ENCODE results near the gene CFAP97.
A peak's percentile ranks its signal among the peaks of the same experiment; 100 is the strongest.

CFAP97 gene

DNA sequence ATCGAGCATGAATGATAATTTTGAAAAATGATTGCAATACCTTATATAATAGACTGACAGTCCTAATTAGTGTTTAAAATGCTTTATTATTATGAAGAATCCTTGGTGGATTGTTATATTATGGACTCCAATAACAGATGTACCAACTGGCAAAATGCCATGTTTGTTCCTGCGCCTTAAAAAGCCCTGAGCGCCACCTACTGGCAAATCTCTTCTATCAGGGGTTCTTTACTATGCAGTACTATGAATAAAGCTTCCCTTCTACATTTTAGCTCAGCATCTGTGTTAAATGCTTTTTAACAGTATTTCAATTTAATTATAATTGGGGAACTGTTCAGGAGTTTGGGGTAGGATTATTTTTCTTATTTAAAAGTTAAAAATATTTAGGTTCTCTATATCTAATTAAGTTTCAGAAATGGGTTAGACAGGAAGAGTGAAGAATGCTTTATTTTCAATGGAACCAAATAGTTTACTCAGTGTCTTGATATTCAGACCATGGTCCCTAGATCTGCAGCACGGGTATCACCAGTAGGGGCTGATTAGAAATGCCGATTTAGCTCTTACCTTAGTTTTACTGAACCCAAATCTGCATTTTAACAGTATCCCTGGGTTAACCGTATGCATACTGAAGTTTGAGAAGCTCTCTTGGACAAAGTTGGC, 20.0 kb downstream of the CFAP97 start:
- H3K27ac ChIP-seq (ENCODE audit: insufficient read depth, low read length, poor library complexity, severe bottlenecking), result no peak overlapping the region
- H3K4me3 ChIP-seq (ENCODE audit: insufficient read depth, low read depth, low read length, poor library complexity, severe bottlenecking), result no peak overlapping the region
- no peaks in the 10 kb centered on the region for H3K27me3 ChIP-seq (replicated peaks; ENCODE audit: control insufficient read depth, insufficient read depth, low read length, poor library complexity, severe bottlenecking)
- peak; percentile 38 to 66 (median 45) for DNase-seq
- H3K36me3 ChIP-seq (ENCODE audit: control insufficient read depth, insufficient read depth, low read length), result peaks cover 2% of the 10 kb centered on the region
- H3K4me1 ChIP-seq (ENCODE audit: control insufficient read depth, insufficient read depth, low read length, poor library complexity, severe bottlenecking), result no peaks in the 10 kb centered on the region
- no peaks in the 10 kb centered on the region for H3K9me3 ChIP-seq (ENCODE audit: control insufficient read depth, low read length)

DNA sequence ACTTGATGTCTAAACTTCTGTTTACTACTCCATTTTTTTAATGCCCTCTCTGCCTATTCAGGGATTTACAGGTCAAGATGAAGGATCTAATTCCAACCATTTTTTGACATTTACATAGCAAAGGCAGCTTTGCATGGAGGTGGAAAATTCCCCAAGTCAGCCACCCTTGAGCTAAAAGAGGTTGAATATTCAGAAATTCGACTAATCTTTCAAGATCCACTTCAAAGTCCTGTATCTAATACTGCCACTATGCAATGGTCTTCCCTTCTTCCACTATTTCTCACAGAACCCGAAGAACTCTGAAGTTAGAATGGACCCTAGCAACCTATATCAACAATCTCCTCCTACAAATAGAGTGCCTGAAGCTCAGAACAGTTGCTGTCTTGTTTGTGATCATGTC, 21.6 kb downstream of the CFAP97 start:
- no peak for DNase-seq
- Histone ChIP-seq H3K27me3 (replicated peaks; ENCODE audit: control insufficient read depth, insufficient read depth, low read length, poor library complexity, severe bottlenecking) (no peaks in the 10 kb centered on the region), H3K27ac (ENCODE audit: insufficient read depth, low read length, poor library complexity, severe bottlenecking) (no peak overlapping the region), H3K9me3 (ENCODE audit: control insufficient read depth, low read length) (no peaks in the 10 kb centered on the region), H3K4me3 (ENCODE audit: insufficient read depth, low read depth, low read length, poor library complexity, severe bottlenecking) (no peak overlapping the region), H3K36me3 (ENCODE audit: control insufficient read depth, insufficient read depth, low read length) (no peaks in the 10 kb centered on the region), H3K4me1 (ENCODE audit: control insufficient read depth, insufficient read depth, low read length, poor library complexity, severe bottlenecking) (no peaks in the 10 kb centered on the region)

DNA sequence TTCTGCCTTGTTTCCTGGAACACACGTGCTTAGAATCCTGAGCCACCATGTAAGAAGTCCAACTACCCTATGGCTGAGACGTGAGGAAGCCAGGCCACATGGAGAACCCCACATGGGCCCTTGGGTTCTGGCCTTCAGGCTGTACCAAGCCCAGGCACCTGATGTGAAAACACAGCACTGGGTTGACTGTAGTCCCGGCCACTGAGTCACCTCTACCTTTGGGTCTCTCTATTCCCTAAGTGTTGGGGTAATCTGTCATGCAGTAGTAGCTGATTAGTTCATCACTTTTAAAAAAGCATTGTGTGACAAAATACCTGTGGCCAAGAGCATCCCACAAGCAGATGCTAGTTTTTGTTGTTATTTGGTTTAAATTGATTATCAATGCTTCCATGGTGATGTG, 24.3 kb downstream of the CFAP97 start:
- DNase-seq, result no peak
- no peaks in the 10 kb centered on the region for H3K4me1 ChIP-seq (ENCODE audit: control insufficient read depth, insufficient read depth, low read length, poor library complexity, severe bottlenecking)
- H3K27ac ChIP-seq (ENCODE audit: insufficient read depth, low read length, poor library complexity, severe bottlenecking), result no peak overlapping the region
- H3K9me3 ChIP-seq (ENCODE audit: control insufficient read depth, low read length), result no peaks in the 10 kb centered on the region
- H3K27me3 ChIP-seq (replicated peaks; ENCODE audit: control insufficient read depth, insufficient read depth, low read length, poor library complexity, severe bottlenecking), result no peaks in the 10 kb centered on the region
- no peak overlapping the region for H3K4me3 ChIP-seq (ENCODE audit: insufficient read depth, low read depth, low read length, poor library complexity, severe bottlenecking)
- H3K36me3 ChIP-seq (ENCODE audit: control insufficient read depth, insufficient read depth, low read length), result peaks cover 12% of the 10 kb centered on the region

DNA sequence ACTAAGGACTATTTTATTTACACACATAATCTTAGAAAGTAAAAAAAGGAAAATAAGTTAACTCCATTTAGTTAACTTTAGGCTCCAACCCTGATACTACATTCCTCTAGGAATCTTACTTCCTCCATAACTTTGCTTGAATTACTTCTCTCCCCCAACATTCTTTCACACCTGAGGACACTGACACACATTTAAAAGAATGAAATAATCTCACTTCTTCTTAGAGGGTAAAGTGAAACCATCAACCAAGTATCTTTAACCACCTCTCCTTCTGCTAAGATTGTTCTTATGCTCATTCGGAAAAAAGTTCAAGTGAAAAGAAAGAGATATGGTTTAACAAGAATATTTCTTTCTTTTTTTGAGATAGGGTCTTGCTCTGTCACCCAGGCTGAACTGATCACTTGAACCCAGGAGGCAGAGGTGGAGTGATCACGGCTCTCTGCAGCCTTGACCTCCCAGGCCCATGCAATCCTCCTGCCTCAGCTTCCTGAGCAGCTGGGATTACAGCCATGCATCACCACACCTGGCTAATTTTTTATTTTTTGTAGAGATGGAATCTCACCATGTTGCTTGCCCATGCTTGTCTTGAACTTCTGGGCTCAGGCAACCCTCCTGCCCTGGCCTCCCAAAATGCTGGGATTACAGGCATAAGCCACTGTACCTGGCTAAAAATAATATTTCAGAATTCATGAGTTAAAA, 32.3 kb downstream of the CFAP97 start:
- Histone ChIP-seq H3K9me3 (ENCODE audit: control insufficient read depth, low read length) (no peaks in the 10 kb centered on the region), H3K4me3 (ENCODE audit: insufficient read depth, low read depth, low read length, poor library complexity, severe bottlenecking) (no peak overlapping the region), H3K27me3 (replicated peaks; ENCODE audit: control insufficient read depth, insufficient read depth, low read length, poor library complexity, severe bottlenecking) (no peaks in the 10 kb centered on the region), H3K27ac (ENCODE audit: insufficient read depth, low read length, poor library complexity, severe bottlenecking) (no peak overlapping the region), H3K36me3 (ENCODE audit: control insufficient read depth, insufficient read depth, low read length) (peaks cover 25% of the 10 kb centered on the region), H3K4me1 (ENCODE audit: control insufficient read depth, insufficient read depth, low read length, poor library complexity, severe bottlenecking) (no peaks in the 10 kb centered on the region)
- DNase-seq, result no peak

DNA sequence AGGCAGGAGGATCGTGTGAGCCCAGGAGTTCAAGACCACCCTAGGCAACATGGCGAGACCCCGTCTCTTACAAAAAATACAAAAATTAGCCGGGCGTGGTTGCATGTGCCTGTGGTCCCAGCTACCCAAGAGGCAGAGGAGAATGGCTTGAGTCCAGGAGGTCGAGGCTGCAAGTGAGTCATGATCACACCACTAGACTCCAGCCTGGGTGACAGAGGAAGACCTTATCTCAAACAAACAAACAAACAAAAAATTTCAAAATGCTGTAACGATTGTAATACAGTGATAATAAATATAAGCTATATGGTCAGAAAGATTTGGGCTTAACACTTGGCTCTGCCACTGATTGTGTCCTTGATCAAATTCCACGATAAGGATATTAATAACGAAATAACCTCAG, 36.6 kb downstream of the CFAP97 start:
- no peak overlapping the region for H3K4me3 ChIP-seq (ENCODE audit: insufficient read depth, low read depth, low read length, poor library complexity, severe bottlenecking)
- peaks cover 15% of the 10 kb centered on the region for H3K4me1 ChIP-seq (ENCODE audit: control insufficient read depth, insufficient read depth, low read length, poor library complexity, severe bottlenecking)
- DNase-seq, result no peak
- H3K36me3 ChIP-seq (ENCODE audit: control insufficient read depth, insufficient read depth, low read length), result peaks cover 19% of the 10 kb centered on the region
- H3K27me3 ChIP-seq (replicated peaks; ENCODE audit: control insufficient read depth, insufficient read depth, low read length, poor library complexity, severe bottlenecking), result no peaks in the 10 kb centered on the region
- H3K9me3 ChIP-seq (ENCODE audit: control insufficient read depth, low read length), result no peaks in the 10 kb centered on the region
- no peak overlapping the region for H3K27ac ChIP-seq (ENCODE audit: insufficient read depth, low read length, poor library complexity, severe bottlenecking)

DNA sequence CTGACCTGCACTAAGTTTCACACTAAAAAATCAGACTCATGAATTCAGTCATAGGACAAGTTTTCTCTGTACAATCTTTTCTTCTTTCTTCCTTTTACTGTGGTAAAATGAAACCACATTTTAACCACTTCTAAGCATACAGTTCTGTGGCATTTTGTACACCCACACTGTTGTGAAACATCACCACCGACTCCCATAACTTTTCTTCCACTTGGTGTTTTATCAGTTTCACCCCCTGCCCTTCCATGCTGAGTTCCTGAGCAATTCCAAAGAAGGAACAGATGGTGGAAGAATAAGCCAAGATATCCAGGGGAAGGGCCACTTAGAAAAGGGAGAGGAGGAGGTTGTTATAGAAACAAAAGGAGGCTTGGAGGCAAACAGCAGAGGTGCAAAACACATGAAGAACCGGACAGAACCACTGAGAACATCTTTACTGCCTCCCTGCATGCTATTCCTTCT, 38.2 kb downstream of the CFAP97 start:
- H3K9me3 ChIP-seq (ENCODE audit: control insufficient read depth, low read length), result no peaks in the 10 kb centered on the region
- peaks cover 15% of the 10 kb centered on the region for H3K4me1 ChIP-seq (ENCODE audit: control insufficient read depth, insufficient read depth, low read length, poor library complexity, severe bottlenecking)
- no peak overlapping the region for H3K27ac ChIP-seq (ENCODE audit: insufficient read depth, low read length, poor library complexity, severe bottlenecking)
- no peak overlapping the region for H3K4me3 ChIP-seq (ENCODE audit: insufficient read depth, low read depth, low read length, poor library complexity, severe bottlenecking)
- peaks cover 27% of the 10 kb centered on the region for H3K36me3 ChIP-seq (ENCODE audit: control insufficient read depth, insufficient read depth, low read length)
- H3K27me3 ChIP-seq (replicated peaks; ENCODE audit: control insufficient read depth, insufficient read depth, low read length, poor library complexity, severe bottlenecking), result no peaks in the 10 kb centered on the region
- no peak for DNase-seq

DNA sequence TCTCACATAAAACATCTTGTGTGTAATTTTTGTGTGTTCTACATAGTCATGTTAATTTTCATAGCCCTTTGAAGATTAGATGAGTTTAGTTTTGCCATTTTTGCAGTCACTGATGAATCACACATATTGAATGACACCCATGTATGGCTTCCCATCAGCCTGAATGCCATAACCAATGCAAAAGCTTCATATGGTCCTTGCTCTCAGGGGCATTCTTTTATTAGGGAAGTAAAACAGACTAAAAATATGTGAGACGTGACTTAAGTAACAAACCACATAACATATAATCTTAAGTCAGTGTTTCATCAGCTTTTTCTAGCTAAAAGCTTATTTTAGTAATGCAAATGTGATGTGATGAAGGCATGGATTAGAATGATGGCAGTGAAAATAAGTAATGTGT, 52.5 kb downstream of the CFAP97 start:
- Histone ChIP-seq H3K27ac (ENCODE audit: insufficient read depth, low read length, poor library complexity, severe bottlenecking) (no peak overlapping the region), H3K36me3 (ENCODE audit: control insufficient read depth, insufficient read depth, low read length) (no peaks in the 10 kb centered on the region), H3K9me3 (ENCODE audit: control insufficient read depth, low read length) (no peaks in the 10 kb centered on the region), H3K27me3 (replicated peaks; ENCODE audit: control insufficient read depth, insufficient read depth, low read length, poor library complexity, severe bottlenecking) (no peaks in the 10 kb centered on the region), H3K4me3 (ENCODE audit: insufficient read depth, low read depth, low read length, poor library complexity, severe bottlenecking) (no peak overlapping the region), H3K4me1 (ENCODE audit: control insufficient read depth, insufficient read depth, low read length, poor library complexity, severe bottlenecking) (no peaks in the 10 kb centered on the region)
- no peak for DNase-seq

DNA sequence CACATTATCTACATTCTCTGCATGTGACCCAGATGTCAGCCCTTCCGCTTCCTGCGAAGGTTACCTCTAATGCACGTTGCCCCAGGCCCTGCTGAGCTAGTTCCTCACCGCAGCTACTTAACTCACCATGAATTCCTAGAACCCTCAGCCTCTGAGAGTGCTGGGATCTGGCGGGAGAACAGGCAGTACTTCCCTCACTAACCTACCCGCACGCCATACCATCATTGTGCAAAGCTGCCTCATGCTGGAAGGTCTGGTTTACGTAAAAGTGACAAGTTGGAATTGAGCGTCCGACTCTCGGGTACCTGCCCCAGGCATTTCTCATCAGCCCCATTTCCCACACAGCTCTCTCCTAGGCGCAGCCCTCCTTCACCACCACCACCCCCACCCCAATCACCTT, 54.4 kb downstream of the CFAP97 start:
- Histone ChIP-seq H3K36me3 (ENCODE audit: control insufficient read depth, insufficient read depth, low read length) (no peaks in the 10 kb centered on the region), H3K4me1 (ENCODE audit: control insufficient read depth, insufficient read depth, low read length, poor library complexity, severe bottlenecking) (no peaks in the 10 kb centered on the region), H3K27me3 (replicated peaks; ENCODE audit: control insufficient read depth, insufficient read depth, low read length, poor library complexity, severe bottlenecking) (no peaks in the 10 kb centered on the region), H3K4me3 (ENCODE audit: insufficient read depth, low read depth, low read length, poor library complexity, severe bottlenecking) (no peak overlapping the region), H3K9me3 (ENCODE audit: control insufficient read depth, low read length) (no peaks in the 10 kb centered on the region), H3K27ac (ENCODE audit: insufficient read depth, low read length, poor library complexity, severe bottlenecking) (no peak overlapping the region)
- DNase-seq, result no peak

DNA sequence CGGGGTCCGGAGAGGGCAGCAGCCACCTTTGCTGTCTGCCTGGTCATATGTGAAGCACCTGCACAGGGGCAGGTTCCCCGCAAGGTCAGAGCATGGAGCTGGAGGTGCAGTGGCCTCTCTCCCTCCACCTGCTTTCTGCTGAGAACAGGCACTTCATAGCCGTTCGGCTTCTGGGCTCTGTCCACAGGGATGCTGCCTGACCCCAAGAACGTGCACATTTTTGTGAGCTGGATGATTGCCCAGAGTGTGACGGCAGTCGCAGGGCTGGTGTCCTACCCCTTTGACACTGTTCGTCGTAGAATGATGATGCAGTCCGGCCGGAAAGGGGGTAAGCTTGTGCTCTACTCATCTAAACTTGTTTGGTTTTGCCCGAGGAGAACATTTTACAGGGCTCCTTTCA, 58.2 kb downstream of the CFAP97 start:
- no peaks in the 10 kb centered on the region for H3K9me3 ChIP-seq (ENCODE audit: control insufficient read depth, low read length)
- H3K27ac ChIP-seq (ENCODE audit: insufficient read depth, low read length, poor library complexity, severe bottlenecking), result no peak overlapping the region
- no peak for DNase-seq
- H3K4me1 ChIP-seq (ENCODE audit: control insufficient read depth, insufficient read depth, low read length, poor library complexity, severe bottlenecking), result peaks cover 5% of the 10 kb centered on the region
- H3K27me3 ChIP-seq (replicated peaks; ENCODE audit: control insufficient read depth, insufficient read depth, low read length, poor library complexity, severe bottlenecking), result no peaks in the 10 kb centered on the region
- no peaks in the 10 kb centered on the region for H3K36me3 ChIP-seq (ENCODE audit: control insufficient read depth, insufficient read depth, low read length)
- no peak overlapping the region for H3K4me3 ChIP-seq (ENCODE audit: insufficient read depth, low read depth, low read length, poor library complexity, severe bottlenecking)

DNA sequence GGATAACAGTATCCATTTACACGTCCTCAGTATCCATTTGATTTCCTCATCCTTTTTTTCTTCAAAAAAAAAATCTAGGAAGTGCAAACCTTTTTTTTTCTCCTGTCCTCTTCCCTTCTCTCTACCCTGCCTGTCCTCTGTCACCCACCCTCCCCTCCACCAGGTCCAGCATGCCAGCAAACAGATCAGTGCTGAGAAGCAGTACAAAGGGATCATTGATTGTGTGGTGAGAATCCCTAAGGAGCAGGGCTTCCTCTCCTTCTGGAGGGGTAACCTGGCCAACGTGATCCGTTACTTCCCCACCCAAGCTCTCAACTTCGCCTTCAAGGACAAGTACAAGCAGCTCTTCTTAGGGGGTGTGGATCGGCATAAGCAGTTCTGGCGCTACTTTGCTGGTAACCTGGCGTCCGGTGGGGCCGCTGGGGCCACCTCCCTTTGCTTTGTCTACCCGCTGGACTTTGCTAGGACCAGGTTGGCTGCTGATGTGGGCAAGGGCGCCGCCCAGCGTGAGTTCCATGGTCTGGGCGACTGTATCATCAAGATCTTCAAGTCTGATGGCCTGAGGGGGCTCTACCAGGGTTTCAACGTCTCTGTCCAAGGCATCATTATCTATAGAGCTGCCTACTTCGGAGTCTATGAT, 59.1 kb downstream of the CFAP97 start:
- H3K4me1 ChIP-seq (ENCODE audit: control insufficient read depth, insufficient read depth, low read length, poor library complexity, severe bottlenecking), result peaks cover 5% of the 10 kb centered on the region
- no peaks in the 10 kb centered on the region for H3K36me3 ChIP-seq (ENCODE audit: control insufficient read depth, insufficient read depth, low read length)
- no peak overlapping the region for H3K27ac ChIP-seq (ENCODE audit: insufficient read depth, low read length, poor library complexity, severe bottlenecking)
- DNase-seq, result no peak
- H3K4me3 ChIP-seq (ENCODE audit: insufficient read depth, low read depth, low read length, poor library complexity, severe bottlenecking), result no peak overlapping the region
- no peaks in the 10 kb centered on the region for H3K9me3 ChIP-seq (ENCODE audit: control insufficient read depth, low read length)
- H3K27me3 ChIP-seq (replicated peaks; ENCODE audit: control insufficient read depth, insufficient read depth, low read length, poor library complexity, severe bottlenecking), result no peaks in the 10 kb centered on the region

Measured in effector memory CD4-positive, alpha-beta T cell (primary cell).